SK-N-MC (cell line): ENCODE results near the gene TSHZ1.

Source experiments
- EZH2 ChIP-seq: fragments of 200-600 bp; sonication (generic); IDR thresholded peaks from one replicate; pipeline ENCODE4 v1.6.1; 2017; ENCODE audit warnings: antibody characterized with exemption
- FOXP2 ChIP-seq: optimal IDR thresholded peaks from 2 replicates; pipeline ENCODE3; 2011; ENCODE audit warnings: mild to moderate bottlenecking, moderate library complexity; ENCODE audit not compliant: insufficient read depth; ENCODE audit errors: extremely low read length, control extremely low read depth
- POLR2AphosphoS5 ChIP-seq: IDR thresholded peaks from 2 replicates; pipeline ENCODE4 v1.6.1; 2012; ENCODE audit warnings: mild to moderate bottlenecking, low read depth, low read length, borderline replicate concordance

- TF ChIP-seq EZH2 = no peak
- TF ChIP-seq POLR2AphosphoS5 = no peak
- no peak for TF ChIP-seq FOXP2
Measured at GRCh38 chr18:75338631-75339030, 128.0 kb downstream of the TSHZ1 start.
